ENCODE data around the gene HOXA13.

Gene HOXA13

DNA sequence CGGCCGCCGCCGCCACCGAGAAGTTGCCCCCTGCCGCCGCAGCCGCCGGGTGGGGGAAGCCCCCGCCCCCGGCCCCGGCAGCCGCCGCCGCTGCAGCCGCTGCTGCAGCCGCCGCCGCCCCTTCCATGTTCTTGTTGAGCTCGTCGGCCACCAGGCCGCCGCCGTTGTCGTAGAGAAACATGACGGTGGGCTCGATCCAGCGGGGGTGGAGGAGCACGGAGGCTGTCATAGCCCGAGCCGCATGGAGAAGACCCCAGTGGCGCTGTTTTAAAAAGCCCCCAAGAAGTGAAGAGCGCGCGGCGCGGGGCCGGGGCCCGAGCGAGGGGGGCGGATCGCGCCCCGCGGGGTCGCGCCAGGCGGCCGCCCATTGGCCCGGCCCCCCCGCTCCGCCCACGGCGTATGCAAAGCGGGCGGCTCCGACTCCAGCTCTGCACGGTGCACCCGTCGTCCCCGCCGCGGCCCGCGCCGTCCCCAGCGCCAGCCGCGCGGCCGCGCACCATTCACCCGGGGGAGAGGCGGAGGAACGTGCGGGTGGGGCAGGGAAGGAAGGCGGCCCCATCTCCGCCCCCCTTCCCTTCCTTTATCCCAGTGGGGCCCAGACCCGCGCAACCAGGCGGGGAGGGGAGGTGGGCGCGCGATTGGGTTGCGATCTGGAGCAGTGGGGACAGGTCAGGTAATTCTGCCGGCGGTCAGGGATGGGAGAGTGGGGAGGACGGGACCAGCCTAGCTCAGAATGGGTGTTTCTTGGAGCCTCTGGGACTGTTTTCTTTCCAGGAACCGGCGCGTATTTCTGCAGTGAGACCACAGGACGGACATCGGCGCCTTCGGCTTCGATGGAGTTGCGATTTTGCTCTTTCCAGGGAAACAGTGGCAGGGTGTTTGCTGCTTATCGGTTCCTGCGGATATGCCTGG, at the start of gene HOXA13 (continued):
- TF ChIP-seq ZBTB8A (tag by site-specific recombination; IDR thresholded peaks at IDR 0.05): peak; percentile 71; the same call in 1 of the 2 replicates
- peak; percentile 48 for TF ChIP-seq ZXDB (tag by site-specific recombination; IDR thresholded peaks at IDR 0.05)
- peak; percentile 65 for TF ChIP-seq SP3 (tag by site-specific recombination; IDR thresholded peaks at IDR 0.05)
- TF ChIP-seq, protein P1, sequence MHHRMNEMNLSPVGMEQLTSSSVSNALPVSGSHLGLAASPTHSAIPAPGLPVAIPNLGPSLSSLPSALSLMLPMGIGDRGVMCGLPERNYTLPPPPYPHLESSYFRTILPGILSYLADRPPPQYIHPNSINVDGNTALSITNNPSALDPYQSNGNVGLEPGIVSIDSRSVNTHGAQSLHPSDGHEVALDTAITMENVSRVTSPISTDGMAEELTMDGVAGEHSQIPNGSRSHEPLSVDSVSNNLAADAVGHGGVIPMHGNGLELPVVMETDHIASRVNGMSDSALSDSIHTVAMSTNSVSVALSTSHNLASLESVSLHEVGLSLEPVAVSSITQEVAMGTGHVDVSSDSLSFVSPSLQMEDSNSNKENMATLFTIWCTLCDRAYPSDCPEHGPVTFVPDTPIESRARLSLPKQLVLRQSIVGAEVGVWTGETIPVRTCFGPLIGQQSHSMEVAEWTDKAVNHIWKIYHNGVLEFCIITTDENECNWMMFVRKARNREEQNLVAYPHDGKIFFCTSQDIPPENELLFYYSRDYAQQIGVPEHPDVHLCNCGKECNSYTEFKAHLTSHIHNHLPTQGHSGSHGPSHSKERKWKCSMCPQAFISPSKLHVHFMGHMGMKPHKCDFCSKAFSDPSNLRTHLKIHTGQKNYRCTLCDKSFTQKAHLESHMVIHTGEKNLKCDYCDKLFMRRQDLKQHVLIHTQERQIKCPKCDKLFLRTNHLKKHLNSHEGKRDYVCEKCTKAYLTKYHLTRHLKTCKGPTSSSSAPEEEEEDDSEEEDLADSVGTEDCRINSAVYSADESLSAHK (tag by site-specific recombination; IDR thresholded peaks at IDR 0.05): peak; percentile 76
- TF ChIP-seq, protein P2, sequence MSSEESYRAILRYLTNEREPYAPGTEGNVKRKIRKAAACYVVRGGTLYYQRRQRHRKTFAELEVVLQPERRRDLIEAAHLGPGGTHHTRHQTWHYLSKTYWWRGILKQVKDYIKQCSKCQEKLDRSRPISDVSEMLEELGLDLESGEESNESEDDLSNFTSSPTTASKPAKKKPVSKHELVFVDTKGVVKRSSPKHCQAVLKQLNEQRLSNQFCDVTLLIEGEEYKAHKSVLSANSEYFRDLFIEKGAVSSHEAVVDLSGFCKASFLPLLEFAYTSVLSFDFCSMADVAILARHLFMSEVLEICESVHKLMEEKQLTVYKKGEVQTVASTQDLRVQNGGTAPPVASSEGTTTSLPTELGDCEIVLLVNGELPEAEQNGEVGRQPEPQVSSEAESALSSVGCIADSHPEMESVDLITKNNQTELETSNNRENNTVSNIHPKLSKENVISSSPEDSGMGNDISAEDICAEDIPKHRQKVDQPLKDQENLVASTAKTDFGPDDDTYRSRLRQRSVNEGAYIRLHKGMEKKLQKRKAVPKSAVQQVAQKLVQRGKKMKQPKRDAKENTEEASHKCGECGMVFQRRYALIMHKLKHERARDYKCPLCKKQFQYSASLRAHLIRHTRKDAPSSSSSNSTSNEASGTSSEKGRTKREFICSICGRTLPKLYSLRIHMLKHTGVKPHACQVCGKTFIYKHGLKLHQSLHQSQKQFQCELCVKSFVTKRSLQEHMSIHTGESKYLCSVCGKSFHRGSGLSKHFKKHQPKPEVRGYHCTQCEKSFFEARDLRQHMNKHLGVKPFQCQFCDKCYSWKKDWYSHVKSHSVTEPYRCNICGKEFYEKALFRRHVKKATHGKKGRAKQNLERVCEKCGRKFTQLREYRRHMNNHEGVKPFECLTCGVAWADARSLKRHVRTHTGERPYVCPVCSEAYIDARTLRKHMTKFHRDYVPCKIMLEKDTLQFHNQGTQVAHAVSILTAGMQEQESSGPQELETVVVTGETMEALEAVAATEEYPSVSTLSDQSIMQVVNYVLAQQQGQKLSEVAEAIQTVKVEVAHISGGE (tag by site-specific recombination; conservative IDR thresholded peaks at IDR 0.05; ENCODE audit: low read depth): peak; percentile 29; the same call in 1 of the 2 replicates
- no peak for TF ChIP-seq ZNF433 (tag by site-specific recombination; IDR thresholded peaks at IDR 0.05; ENCODE audit: low read depth)
- TF ChIP-seq, protein P3, sequence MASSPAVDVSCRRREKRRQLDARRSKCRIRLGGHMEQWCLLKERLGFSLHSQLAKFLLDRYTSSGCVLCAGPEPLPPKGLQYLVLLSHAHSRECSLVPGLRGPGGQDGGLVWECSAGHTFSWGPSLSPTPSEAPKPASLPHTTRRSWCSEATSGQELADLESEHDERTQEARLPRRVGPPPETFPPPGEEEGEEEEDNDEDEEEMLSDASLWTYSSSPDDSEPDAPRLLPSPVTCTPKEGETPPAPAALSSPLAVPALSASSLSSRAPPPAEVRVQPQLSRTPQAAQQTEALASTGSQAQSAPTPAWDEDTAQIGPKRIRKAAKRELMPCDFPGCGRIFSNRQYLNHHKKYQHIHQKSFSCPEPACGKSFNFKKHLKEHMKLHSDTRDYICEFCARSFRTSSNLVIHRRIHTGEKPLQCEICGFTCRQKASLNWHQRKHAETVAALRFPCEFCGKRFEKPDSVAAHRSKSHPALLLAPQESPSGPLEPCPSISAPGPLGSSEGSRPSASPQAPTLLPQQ (tag by site-specific recombination; IDR thresholded peaks at IDR 0.05): peak; percentile 99
- no peak for TF ChIP-seq GLI2 (tag by site-specific recombination; IDR thresholded peaks at IDR 0.05; ENCODE audit: borderline replicate concordance, low read depth)
- TF ChIP-seq SETDB1 (IDR thresholded peaks at IDR 0.05; ENCODE audit: insufficient read length, low read length): no peak
- TF ChIP-seq, protein P4, sequence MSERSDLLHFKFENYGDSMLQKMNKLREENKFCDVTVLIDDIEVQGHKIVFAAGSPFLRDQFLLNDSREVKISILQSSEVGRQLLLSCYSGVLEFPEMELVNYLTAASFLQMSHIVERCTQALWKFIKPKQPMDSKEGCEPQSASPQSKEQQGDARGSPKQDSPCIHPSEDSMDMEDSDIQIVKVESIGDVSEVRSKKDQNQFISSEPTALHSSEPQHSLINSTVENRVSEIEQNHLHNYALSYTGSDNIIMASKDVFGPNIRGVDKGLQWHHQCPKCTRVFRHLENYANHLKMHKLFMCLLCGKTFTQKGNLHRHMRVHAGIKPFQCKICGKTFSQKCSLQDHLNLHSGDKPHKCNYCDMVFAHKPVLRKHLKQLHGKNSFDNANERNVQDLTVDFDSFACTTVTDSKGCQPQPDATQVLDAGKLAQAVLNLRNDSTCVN (tag by site-specific recombination; optimal IDR thresholded peaks at IDR 0.05): peak; percentile 87
- TF ChIP-seq ZNF530 (tag by site-specific recombination; IDR thresholded peaks at IDR 0.05; ENCODE audit: low read depth): no peak
- TF ChIP-seq KLF1 (tag by site-specific recombination; IDR thresholded peaks at IDR 0.05): peak; percentile 88
- peak; percentile 88 for TF ChIP-seq ZNF600 (tag by site-specific recombination; IDR thresholded peaks at IDR 0.05)
- TF ChIP-seq ZNF175 (tag by site-specific recombination; IDR thresholded peaks at IDR 0.05): no peak
- TF ChIP-seq, protein P5, sequence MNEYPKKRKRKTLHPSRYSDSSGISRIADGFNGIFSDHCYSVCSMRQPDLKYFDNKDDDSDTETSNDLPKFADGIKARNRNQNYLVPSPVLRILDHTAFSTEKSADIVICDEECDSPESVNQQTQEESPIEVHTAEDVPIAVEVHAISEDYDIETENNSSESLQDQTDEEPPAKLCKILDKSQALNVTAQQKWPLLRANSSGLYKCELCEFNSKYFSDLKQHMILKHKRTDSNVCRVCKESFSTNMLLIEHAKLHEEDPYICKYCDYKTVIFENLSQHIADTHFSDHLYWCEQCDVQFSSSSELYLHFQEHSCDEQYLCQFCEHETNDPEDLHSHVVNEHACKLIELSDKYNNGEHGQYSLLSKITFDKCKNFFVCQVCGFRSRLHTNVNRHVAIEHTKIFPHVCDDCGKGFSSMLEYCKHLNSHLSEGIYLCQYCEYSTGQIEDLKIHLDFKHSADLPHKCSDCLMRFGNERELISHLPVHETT (tag by site-specific recombination; IDR thresholded peaks at IDR 0.05): no peak
- peak; percentile 76 for TF ChIP-seq ZBTB20 (tag by site-specific recombination; IDR thresholded peaks at IDR 0.05)
- TF ChIP-seq, protein P6, sequence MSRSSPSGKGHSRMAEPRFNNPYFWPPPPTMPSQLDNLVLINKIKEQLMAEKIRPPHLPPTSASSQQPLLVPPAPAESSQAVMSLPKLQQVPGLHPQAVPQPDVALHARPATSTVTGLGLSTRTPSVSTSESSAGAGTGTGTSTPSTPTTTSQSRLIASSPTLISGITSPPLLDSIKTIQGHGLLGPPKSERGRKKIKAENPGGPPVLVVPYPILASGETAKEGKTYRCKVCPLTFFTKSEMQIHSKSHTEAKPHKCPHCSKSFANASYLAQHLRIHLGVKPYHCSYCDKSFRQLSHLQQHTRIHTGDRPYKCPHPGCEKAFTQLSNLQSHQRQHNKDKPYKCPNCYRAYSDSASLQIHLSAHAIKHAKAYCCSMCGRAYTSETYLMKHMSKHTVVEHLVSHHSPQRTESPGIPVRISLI (tag by site-specific recombination; IDR thresholded peaks at IDR 0.05): no peak
- TF ChIP-seq, protein P7, sequence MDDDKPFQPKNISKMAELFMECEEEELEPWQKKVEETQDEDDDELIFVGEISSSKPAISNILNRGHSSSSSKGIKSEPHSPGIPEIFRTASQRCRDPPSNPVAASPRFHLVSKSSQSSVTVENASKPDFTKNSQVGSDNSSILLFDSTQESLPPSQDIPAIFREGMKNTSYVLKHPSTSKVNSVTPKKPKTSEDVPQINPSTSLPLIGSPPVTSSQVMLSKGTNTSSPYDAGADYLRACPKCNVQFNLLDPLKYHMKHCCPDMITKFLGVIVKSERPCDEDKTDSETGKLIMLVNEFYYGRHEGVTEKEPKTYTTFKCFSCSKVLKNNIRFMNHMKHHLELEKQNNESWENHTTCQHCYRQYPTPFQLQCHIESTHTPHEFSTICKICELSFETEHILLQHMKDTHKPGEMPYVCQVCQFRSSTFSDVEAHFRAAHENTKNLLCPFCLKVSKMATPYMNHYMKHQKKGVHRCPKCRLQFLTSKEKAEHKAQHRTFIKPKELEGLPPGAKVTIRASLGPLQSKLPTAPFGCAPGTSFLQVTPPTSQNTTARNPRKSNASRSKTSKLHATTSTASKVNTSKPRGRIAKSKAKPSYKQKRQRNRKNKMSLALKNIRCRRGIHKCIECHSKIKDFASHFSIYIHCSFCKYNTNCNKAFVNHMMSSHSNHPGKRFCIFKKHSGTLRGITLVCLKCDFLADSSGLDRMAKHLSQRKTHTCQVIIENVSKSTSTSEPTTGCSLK (tag by site-specific recombination; IDR thresholded peaks at IDR 0.05): no peak
- TF ChIP-seq, protein P8, sequence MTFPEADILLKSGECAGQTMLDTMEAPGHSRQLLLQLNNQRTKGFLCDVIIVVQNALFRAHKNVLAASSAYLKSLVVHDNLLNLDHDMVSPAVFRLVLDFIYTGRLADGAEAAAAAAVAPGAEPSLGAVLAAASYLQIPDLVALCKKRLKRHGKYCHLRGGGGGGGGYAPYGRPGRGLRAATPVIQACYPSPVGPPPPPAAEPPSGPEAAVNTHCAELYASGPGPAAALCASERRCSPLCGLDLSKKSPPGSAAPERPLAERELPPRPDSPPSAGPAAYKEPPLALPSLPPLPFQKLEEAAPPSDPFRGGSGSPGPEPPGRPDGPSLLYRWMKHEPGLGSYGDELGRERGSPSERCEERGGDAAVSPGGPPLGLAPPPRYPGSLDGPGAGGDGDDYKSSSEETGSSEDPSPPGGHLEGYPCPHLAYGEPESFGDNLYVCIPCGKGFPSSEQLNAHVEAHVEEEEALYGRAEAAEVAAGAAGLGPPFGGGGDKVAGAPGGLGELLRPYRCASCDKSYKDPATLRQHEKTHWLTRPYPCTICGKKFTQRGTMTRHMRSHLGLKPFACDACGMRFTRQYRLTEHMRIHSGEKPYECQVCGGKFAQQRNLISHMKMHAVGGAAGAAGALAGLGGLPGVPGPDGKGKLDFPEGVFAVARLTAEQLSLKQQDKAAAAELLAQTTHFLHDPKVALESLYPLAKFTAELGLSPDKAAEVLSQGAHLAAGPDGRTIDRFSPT (tag by site-specific recombination; IDR thresholded peaks at IDR 0.05): 0 out of 2 replicates have a peak, but pooled peaks have one; percentile 19
- TF ChIP-seq KLF16 (tag by site-specific recombination; IDR thresholded peaks at IDR 0.05): peak; percentile 69
- TF ChIP-seq ZEB2 (tag by site-specific recombination; IDR thresholded peaks at IDR 0.05): 0 out of 2 replicates have a peak, but pooled peaks have one; percentile 30
- peak; percentile 59; the same call in 1 of the 2 replicates for TF ChIP-seq ZNF366 (tag by site-specific recombination; conservative IDR thresholded peaks at IDR 0.05)
